Stimulated activated CD4-positive, alpha-beta T cell treated with anti-CD3 and anti-CD28 coated beads, Interleukin-15, amount 100 ng/mL, for 24 hours (primary cell): Measurements from ENCODE around the gene TP73.

Experiments used
- DNase-seq: peaks from one replicate; pipeline ENCODE4 v3.0.0-alpha.2; 2020

TP73 gene

DNA sequence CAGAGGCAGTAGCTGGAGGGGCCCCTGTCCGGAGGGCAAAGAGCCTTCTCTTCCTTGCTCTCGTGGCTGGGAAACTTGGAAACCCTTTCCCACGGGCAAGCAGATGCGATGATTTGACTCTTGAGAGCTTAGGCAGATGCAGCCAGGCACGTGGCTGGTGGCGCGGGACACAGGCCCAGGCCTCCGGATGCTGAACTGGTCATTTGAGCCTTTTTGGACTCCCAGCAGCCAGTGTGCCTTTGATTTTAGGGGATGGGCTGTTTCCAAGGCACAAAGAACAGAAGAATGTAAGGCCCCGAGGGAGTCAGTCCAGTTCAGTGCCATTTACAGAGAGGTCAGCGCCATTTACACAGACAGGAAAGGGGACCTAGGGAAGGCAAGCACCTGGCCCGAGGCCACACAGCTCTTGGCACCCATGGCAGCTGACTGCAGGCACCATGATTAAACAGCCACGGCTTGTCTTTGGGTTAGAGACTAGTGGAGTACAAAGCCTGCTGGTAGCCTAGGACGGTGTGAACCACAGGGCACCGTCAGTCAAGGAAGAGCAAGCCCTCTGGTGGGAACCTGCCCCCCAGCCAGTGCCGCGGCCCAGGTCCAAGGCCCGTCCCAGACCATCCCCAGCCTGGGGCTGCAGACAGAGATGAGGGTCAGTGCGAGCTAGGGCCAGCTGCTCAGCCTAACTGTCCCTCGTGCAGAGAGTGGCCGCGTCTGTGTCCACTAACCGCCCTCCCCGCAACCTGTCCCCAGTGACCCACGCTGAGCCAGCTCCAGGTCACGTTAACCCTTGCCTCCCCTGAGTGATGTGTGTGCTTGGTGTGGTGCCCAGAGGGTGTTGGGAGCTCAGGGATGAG is 79.5 kb downstream of the TP73 start:
- DNase-seq = no peak

DNA sequence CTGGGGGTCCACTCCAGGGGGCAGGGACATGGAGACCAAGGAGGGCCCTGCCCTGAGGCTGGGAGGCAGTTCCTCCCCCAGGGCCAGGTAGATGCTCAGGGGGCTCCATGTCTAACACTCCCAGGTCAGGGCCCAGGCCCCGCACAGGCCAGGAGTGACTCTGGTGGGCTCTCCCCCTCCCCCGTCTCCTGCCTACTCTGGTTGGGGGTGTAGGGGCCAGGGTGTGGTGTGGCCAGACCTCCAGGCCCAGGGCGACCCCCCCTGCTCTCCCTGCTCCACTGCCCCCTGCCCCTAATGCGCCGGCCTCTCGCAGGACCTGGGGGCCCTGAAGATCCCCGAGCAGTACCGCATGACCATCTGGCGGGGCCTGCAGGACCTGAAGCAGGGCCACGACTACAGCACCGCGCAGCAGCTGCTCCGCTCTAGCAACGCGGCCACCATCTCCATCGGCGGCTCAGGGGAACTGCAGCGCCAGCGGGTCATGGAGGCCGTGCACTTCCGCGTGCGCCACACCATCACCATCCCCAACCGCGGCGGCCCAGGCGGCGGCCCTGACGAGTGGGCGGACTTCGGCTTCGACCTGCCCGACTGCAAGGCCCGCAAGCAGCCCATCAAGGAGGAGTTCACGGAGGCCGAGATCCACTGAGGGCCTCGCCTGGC is 80.2 kb downstream of the TP73 start:
- DNase-seq = no peak

DNA sequence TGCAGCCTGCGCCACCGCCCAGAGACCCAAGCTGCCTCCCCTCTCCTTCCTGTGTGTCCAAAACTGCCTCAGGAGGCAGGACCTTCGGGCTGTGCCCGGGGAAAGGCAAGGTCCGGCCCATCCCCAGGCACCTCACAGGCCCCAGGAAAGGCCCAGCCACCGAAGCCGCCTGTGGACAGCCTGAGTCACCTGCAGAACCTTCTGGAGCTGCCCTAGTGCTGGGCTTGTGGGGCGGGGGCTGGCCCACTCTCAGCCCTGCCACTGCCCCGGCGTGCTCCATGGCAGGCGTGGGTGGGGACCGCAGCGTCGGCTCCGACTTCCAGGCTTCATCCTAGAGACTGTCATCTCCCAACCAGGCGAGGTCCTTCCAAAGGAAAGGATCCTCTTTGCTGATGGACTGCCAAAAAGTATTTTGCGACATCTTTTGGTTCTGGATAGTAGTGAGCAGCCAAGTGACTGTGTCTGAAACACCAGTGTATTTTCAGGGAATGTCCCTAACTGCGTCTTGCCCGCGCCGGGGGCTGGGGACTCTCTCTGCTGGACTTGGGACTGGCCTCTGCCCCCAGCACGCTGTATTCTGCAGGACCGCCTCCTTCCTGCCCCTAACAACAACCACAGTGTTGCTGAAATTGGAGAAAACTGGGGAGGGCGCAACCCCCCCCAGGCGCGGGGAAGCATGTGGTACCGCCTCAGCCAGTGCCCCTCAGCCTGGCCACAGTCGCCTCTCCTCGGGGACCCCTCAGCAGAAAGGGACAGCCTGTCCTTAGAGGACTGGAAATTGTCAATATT is 81.0 kb downstream of the TP73 start:
- no peak for DNase-seq

DNA sequence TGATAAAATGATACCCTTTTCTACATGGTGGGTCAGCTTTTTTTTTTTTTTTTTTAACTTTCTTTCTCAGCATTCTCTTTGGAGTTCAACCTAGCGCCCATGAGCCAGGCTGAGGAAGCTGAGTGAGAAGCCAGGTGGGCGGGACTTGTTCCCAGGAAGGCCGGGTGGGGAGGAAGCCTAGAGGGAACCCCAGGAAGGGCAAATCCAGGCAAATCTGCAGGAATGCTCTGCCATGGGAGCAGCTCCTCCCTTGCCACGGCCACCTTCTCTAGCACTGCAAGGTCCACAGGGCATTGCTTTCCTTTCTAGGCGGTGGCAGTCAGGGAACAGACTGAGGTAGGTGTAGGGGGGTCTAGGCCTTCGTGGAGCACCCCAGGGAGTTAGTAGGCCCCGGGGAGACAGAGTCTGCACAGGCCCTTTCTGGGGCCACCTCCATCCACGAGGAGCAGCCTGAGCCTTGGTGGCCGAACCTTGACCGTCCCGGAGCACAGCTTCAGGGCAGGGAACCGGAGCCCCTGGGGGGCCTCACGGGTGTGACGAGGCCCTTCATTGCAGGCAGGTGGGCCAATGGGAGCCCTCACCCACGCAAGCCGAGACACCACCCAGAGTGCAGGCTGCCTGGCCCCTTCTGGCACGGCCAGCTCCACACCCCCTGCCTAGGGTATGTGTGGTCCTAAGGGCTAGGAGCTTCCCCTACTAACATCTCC is 81.7 kb downstream of the TP73 start:
- no peak for DNase-seq

DNA sequence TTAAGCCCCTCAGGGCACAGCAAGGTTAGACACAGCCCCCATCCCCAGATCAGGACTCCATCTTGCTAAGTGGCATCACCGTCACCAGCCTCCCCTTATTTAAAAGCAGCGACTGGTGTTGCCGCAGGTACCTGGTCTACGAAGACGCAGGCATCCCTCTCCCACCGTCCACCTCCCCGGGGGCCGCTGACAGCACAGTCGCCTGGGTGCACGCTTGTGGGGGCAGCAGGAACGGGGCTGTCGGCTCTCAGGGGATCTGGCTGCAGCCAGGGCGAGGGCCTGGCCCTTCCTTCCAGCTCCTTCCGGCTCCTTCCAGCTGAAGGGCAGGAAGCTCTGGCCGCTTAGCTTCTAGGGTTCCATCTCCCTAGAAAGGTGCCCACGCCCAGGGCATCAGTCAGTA is 82.3 kb downstream of the TP73 start:
- no peak for DNase-seq

DNA sequence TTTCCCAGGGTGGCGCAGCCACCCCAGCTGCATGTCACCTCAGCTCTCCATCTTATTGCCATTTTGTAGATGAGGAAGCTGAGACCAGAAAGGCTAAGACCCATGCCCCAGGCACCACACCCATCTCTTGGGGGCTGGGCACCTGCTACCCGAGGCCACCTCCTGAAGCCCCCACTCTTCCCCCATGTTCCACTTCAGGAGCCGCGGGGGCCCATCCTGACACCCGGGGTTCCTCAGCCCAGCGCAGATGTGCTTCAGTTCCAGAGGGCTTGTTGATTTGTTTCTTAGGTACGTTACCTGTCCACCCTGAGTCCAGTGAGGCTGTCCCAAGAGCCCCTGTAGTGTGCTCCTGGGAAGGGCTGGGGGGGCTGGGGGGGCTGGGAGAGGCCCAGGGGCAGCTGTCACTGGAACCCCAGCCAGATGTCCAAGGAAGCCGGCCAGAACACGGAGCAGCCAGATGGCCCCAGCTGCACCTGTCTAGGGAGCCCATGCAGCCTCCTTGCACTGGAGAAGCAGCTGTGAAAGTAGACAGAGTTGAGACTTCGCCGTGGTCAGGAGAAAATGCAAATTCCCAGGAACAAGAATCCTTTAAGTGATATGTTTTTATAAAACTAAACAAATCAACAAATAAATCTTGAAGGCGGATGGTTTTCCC is 82.8 kb downstream of the TP73 start:
- no peak for DNase-seq

DNA sequence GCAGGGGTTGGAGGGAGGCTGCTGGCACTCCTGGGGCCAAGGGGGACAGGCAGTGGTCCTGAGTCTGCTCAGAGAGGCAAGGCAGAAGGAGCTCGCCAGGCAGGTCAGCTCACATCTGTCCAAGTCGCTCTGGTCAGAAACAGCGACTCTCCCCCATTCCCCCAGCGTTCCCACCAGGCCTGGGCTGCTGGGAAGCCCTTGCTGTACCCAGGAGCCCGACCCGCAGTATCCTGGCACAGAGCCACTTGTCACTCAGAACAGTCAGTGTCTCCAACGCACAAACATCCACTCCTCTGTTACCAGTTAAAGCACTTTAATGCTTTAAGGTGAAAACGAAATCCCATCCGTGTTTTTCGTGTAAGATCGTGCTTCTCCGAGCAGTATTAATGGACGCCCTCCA is 83.4 kb downstream of the TP73 start:
- no peak for DNase-seq

DNA sequence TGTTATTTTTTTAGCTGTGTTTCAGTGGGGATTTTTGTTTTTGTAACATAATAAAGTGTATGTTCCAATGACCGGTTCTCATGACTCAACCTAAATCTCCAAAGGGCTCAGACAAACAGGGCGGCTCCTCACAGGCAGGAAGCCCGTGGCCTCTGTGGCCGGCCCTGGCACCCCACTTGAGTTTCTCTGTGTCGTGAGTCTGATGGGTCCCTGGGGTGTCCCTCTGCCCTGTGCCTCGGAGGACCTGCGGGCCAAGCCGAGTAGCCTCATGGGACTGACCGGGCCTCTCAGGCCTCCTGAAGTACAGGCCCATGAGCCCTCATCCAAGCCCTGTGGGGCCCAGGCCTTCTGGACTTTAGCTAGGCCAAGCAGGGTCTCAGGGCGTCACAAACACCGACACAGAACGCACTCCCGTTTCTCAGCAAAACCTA is 83.8 kb downstream of the TP73 start:
- DNase-seq = no peak

DNA sequence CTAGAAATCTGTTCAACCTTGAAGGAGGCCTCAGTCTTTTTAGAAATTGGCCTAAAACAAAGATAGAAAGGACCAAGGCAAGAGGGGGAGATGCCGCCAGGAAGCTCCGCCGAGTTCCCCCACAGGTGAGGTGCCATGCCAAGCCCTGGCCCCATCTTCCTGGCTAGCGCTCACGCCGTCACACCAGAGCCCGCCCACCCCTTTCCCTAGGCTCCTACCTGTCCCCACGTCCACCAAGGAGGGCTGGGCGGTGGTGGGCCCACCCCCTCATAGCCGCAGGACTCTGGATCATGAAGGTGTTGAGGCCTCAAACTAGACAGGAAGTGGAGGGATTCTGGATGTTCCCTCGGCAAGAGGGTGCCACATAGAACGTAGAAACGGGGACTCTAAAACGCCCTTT is 84.4 kb downstream of the TP73 start:
- DNase-seq = no peak

DNA sequence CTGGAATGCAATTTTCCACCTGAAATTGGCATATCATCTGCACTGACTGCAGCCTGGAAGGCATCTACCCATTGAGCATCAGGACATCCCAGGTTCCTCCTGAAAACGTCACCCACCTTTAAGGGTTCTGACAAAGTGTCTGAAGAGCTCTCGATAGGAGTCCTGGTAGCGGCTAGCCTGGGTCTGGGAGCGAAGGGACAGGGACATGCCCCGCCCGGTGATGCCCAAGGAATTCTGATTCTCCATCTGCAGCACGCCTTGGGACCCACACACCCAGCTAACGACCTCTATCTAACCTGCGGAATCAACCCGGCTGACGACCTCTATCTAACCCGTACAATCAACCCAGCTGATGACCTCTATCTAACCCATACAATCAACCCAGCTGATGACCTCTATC is 86.6 kb downstream of the TP73 start:
- no peak for DNase-seq

DNA sequence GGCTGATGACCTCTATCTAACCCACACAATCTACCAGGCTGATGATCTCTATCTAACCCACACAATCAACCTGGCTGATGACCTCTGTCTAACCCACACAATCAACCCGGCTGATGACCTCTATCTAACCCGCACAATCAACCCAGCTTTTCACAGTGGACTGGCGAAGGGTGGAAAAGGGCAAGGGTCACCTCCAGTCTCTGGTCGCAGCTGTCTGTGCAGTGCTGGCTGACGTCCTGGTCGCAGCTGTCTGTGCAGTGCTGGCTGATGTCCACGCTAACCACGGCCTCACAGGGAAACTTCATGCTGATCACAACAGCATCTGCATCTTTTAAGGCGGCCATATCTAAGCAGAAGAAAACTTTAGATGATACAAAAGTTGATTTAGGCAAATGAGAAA is 87.7 kb downstream of the TP73 start:
- no peak for DNase-seq

DNA sequence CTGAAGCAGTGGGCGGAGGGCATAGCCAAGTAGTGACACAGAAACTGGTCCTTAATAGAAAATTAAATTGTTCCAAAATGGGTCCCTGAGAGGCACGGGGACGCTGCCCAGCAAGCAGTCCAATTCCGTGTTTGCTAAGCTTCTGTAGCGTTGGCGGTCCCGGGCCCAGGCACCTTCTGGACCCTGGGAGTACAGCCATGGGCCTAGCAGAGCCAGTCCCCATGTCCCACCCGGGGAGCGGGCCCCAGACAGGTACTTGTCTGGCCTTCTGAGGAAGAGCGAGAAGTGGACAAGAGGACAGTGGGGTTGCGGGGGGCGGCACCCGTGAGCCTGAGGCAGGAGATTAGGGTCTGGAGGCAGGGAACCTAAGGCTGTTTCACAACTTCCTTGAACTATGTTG is 88.4 kb downstream of the TP73 start:
- no peak for DNase-seq

DNA sequence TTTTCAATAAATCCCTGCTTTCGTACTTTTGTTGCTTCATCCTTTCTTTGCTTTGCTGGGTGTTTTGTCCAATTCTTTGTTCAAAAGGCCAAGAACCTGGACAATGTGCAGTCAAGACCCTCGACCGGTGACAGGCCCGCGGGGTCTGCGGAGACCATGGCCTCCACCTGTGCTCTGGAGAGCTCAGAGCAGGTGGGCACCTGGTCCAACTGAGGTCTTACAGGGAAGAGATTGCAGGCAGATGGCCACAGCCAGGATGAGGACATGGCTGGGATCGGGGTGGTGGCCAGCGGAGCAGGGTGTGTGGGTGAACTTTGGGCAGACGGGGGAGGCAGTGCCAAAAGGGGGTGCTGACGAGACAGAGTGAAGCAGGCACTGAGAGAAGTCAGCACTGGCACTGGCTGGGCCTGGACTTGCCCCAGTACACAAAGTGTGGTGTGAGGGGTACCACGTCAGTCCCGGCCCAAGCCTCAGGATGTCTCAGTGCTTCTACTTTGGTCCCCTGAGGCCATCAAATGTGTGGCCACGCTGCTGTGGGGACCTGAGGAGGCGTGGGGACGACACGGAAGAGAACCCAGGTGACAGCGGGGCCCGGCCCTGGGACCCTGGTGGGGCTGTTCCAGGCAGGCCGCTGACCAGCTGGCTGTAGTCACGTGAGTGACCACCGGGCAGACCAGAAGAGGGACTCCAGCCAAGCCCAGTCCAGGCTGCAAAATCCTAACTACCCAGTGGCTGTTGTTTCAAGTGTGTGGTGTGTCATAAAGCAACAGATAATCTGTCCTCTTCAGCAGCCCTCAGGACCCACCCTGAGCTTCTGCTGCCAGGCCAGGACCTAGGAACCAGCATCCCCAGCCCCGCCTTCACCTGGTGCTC is 89.5 kb downstream of the TP73 start:
- DNase-seq = no peak

DNA sequence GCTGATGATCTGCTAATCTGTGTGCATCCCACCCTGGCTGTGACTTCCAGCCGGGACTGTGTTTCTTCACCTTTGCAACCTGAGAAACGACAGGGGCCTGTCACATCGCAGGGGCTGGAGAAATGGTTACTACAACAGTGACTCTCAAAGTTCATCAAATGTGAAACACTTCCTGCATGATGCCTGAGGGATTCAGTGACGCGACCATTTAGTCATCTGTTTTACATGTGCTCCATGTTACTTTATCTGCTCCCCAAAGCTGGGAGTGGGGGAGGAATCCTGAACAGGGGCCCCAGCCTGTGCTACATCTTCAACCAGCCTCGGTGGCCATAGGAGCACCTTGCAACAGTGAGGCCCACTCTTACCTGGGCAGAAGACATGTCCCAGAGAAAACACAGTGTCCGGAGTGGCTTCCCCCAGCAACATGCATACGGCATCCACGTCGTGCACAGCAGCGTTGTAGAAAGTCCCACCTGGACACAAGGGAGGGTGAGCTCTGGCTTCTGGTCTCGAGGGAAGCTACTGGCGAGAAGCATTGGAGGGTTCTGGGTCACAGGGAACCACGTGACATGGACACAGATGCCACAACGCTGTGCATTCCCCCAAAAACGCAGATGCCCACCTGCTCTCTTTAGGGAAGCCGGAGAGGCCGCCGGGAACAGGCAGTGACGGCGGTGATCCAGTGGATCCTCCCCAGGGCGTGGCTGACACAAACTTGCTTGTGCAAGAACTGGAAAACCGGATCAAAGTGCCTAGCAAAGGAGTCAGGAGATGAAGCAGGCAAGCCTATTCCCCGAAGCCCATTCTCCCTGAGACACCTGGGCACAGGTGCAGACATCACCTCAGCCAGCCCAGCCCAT is 90.4 kb downstream of the TP73 start:
- no peak for DNase-seq

DNA sequence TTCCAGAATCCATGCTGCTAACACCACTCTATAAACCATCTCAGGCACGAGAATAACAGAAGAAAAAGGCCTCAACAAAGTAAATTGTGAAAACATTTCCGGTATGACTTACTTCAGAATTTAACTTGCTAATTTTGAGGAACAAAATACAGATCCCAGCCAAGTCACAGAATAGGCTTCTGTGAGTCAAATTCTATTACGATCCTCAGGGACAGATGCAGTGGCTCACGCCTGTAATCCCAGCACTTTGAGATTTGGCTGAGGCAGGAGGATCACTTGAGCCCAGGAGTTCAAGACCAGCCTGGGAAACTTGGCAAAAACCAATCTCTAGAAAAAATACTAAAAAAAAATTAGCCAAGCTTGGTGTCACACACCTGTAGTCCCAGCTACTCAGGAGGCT is 91.1 kb downstream of the TP73 start:
- DNase-seq = no peak

DNA sequence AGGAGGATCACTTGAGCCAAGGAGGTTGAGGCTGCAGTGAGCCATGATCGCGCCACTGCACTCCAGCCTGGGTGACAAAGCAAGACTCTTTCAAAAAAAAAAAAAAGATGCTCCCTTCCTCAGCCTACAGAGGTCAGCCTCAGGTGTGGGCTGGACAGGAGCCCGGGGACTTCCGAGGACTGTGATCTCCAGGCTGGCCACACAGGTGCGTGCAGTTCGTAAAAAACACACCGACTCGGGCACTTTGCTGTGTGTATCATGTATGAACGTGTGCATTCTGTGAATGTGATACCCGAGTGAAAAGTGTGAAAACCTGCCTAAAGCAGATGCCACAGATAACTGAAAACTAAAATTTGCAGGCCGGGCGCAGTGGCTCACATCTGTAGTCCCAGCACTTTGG is 91.5 kb downstream of the TP73 start:
- no peak for DNase-seq

DNA sequence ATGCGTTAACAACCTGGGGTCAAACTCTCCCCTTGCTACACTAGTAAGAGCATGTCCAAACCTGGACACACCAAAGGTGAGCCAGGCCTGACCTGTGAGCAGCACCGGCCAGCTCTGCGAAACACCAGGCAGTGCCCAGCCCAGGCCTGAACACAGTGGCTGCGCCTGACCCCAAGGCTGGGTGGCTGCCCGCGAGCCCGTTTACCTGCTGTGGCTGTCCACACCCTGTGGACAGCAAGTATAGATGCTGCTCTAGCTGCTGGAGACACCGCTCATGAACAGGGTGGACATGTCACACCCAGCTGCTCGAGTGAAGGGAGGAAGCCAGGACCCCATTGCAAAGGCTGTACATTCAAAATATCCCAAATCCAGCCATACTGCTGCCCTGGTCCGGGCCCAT is 92.3 kb downstream of the TP73 start:
- DNase-seq = no peak

DNA sequence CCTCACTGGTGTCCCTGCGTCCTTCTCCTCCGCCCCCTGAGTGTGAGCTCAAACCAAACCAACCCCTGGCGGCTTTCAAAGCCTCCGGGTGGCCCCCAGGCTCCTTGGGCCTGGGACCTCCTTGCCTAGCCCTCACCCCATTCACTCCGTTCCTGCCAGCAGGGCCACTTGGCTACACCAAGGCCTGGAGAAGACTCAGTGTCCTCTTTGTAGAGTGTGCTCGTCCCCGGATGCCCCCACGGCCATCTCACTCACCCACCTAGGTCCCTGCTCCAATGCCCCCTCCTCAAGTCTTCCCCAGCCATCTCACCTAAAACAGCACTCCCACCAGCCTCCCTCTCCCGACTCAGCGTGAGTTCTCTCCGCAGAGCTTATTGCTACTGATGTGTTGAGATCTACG is 92.8 kb downstream of the TP73 start:
- no peak for DNase-seq

DNA sequence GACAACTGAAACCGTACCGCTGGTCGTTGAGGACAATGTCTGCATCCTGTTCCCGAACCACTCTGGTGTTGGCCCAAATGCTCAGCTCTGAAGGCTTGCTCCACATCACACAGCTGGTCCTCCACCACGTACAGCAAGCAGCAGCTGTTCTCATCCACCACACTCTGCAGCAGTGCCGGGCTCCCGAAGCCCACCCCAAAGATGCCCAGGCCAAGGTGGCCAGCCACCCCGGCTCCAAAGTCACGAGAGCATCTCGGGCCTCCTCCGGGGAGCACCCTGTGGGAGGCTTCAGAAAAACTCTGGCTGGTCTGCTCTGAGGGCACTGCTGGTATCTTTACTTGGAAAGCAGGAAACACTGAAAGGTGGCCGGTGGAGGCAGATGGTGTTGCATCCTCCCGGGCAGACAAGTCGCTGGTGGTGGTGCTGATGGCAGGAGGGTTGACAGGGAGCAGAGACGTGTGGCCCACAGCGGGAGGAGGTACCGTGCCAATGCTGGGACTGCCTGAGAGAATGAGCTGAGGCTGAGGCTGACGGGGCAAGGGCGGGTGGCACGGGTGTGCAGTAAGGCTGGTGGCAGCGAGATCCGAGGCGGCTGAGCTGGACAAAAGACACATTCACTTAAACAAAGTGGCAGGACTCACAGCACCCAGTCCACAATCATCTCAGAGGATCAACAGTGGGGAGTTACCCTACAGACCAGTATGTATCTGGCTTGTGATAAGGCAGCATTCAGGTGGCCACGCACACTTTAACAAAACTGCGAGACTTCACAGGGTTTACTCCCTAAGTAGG is 93.5 kb downstream of the TP73 start:
- DNase-seq = peak; percentile 8

DNA sequence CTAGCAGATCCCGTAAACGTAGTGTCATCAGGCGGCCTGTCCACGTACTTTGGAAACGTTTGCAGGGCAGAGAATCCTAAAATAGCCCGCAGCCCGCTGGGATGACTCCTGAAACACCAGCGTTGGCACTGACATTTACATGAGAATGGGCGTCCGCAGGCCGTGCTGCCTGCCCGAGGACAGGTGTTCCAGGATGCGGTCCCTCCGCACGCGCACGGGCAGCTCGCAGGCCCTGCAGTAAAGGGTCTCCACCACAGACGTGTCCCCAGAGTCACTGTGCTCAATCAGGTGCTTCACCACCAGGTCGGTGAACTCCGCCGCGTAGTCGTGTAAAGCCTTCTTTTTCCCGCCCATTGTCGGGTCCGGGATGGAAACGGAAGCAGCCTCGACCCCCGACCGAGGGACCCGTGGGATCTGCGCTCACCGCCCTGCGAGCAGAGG is 94.1 kb downstream of the TP73 start:
- no peak for DNase-seq
